HepG2 (cell line): Measurements from ENCODE around the gene CRNKL1. TPM values are rescaled to one million over a fixed set of nuclear protein-coding genes. Genes with fewer than 3 reads are reported as not detected.

Experiments
- ARID3A ChIP-seq: IDR thresholded peaks from 2 replicates; pipeline ENCODE4 v1.6.1; 2012; ENCODE audit warnings: low read depth, low read length, improper control_type of control experiment
- BRD4 ChIP-seq: sonication (generic); formaldehyde crosslinking; IDR thresholded peaks from 2 replicates; pipeline ENCODE4 v1.4.0; 2020; ENCODE audit warnings: missing genetic modification reagents
- FOXM1 ChIP-seq: sonication (generic); formaldehyde crosslinking; IDR thresholded peaks from 2 replicates; pipeline ENCODE4 v1.5.0; 2020; ENCODE audit warnings: missing genetic modification reagents
- GLI4 ChIP-seq: sonication (generic); formaldehyde crosslinking; IDR thresholded peaks from 2 replicates; pipeline ENCODE4 v1.5.1; 2020; ENCODE audit warnings: missing genetic modification reagents, mild to moderate bottlenecking, moderate library complexity, borderline replicate concordance
- HNRNPK ChIP-seq: fragments of 200-400 bp; formaldehyde crosslinking; IDR thresholded peaks from 2 replicates; pipeline ENCODE4 v1.6.1; 2018; ENCODE audit warnings: low read length, low read depth, moderate library complexity, mild to moderate bottlenecking; ENCODE audit not compliant: poor library complexity, severe bottlenecking
- HOXA7 ChIP-seq: sonication (generic); formaldehyde crosslinking; IDR thresholded peaks from 2 replicates; pipeline ENCODE4 v1.8.1; 2022; ENCODE audit warnings: mild to moderate bottlenecking, missing genetic modification reagents, moderate library complexity
- KLF6 ChIP-seq: IDR thresholded peaks from 2 replicates; pipeline ENCODE4 v1.8.0; 2016; ENCODE audit warnings: missing biosample characterization, missing genetic modification reagents
- MBD4 ChIP-seq: IDR thresholded peaks from 2 replicates; pipeline ENCODE4 v1.6.1; 2012; ENCODE audit warnings: low read length, inconsistent platforms, borderline replicate concordance
- MTF2 ChIP-seq: sonication (generic); formaldehyde crosslinking; IDR thresholded peaks from 2 replicates; pipeline ENCODE4 v1.5.0; 2020; ENCODE audit warnings: missing genetic modification reagents, borderline replicate concordance
- NR2C2 ChIP-seq: sonication (generic); formaldehyde crosslinking; IDR thresholded peaks from 2 replicates; pipeline ENCODE4 v1.4.0; 2020; ENCODE audit warnings: missing genetic modification reagents, mild to moderate bottlenecking, moderate library complexity, borderline replicate concordance
- RARG ChIP-seq: sonication (generic); formaldehyde crosslinking; IDR thresholded peaks from 2 replicates; pipeline ENCODE4 v1.4.0; 2020; ENCODE audit warnings: low read depth, mild to moderate bottlenecking, missing genetic modification reagents
- TCF7L2 ChIP-seq: IDR thresholded peaks from 2 replicates; pipeline ENCODE4 v1.6.1; 2011; ENCODE audit warnings: mild to moderate bottlenecking, low read depth, low read length, moderate library complexity
- ZBTB21 ChIP-seq: sonication (generic); formaldehyde crosslinking; IDR thresholded peaks from 2 replicates; pipeline ENCODE4 v1.4.0; 2020; ENCODE audit warnings: missing genetic modification reagents
- ZFYVE20 ChIP-seq: sonication (generic); formaldehyde crosslinking; IDR thresholded peaks from 2 replicates; pipeline ENCODE4 v1.8.0; 2023; ENCODE audit warnings: low read depth, mild to moderate bottlenecking, moderate library complexity, missing genetic modification reagents, borderline replicate concordance
- ZNF652 ChIP-seq: IDR thresholded peaks from 2 replicates; pipeline ENCODE4 v1.6.1; 2016; ENCODE audit warnings: low read depth, borderline replicate concordance
- ZNF737 ChIP-seq: sonication (generic); formaldehyde crosslinking; IDR thresholded peaks from 2 replicates; pipeline ENCODE4 v1.5.0; 2020; ENCODE audit warnings: missing genetic modification reagents, mild to moderate bottlenecking, borderline replicate concordance
- ZNF761 ChIP-seq: sonication (generic); formaldehyde crosslinking; conservative IDR thresholded peaks from 2 replicates; pipeline ENCODE4 v1.4.0; 2020; ENCODE audit warnings: mild to moderate bottlenecking, missing genetic modification reagents
- ZNF782 ChIP-seq: sonication (generic); formaldehyde crosslinking; IDR thresholded peaks from 2 replicates; pipeline ENCODE4 v1.4.0; 2020; ENCODE audit warnings: missing genetic modification reagents, mild to moderate bottlenecking, borderline replicate concordance
- ZSCAN22 ChIP-seq: sonication (generic); formaldehyde crosslinking; IDR thresholded peaks from 2 replicates; pipeline ENCODE4 v1.4.0; 2020; ENCODE audit warnings: mild to moderate bottlenecking, missing genetic modification reagents
- ZSCAN9 ChIP-seq: IDR thresholded peaks from 2 replicates; pipeline ENCODE4 v1.6.1; 2016; ENCODE audit warnings: borderline replicate concordance
- polyA plus RNA-seq, 8 experiments: library from polyadenylated mRNA; depleted of rRNA in 3 of 8; stranded (reverse) in 7 of 8; unstranded in 1 of 8; fragments of >200 nt; fragmentation: Illumina TruSeq in 4 of 8; extraction: Trizol in 4 of 8; gene quantifications; 2 replicates each; pipeline versions ENCODE4 v1.2.1 to v1.2.3, GENCODE V29; 2011 to 2016; ENCODE audit warnings: low read depth in 4 of 8, missing spikeins in 1 of 8, mixed read lengths in 1 of 8; ENCODE audit not compliant: insufficient read depth in 1 of 8
- total RNA-seq, 5 experiments: library from RNA; depleted of rRNA; stranded (reverse); fragments of >200 nt; fragmentation: Illumina TruSeq; extraction: Trizol; gene quantifications; 2 replicates each; pipeline ENCODE4 v1.2.3, GENCODE V29; 2016; ENCODE audit warnings: low read depth in 1 of 5
- TF ChIP-seq, protein P1 (sequence below): sonication (generic); formaldehyde crosslinking; IDR thresholded peaks from 2 replicates; pipeline ENCODE4 v1.4.0; 2020; ENCODE audit warnings: missing genetic modification reagents
- TF ChIP-seq, protein P2 (sequence below): sonication (generic); formaldehyde crosslinking; IDR thresholded peaks from 2 replicates; pipeline ENCODE4 v1.4.0; 2020; ENCODE audit warnings: mild to moderate bottlenecking, missing genetic modification reagents

Gene CRNKL1
- total and polyA plus RNA-seq, 2 of the 13 experiments (the other 11 are each of a cell fraction or from before 2014, with no cell fraction given), result 12.3 to 64.5 TPM

GRCh38 chr20:20010639-20011500 is 41.4 kb downstream of the CRNKL1 start (continued):
- TF ChIP-seq, protein P1, sequence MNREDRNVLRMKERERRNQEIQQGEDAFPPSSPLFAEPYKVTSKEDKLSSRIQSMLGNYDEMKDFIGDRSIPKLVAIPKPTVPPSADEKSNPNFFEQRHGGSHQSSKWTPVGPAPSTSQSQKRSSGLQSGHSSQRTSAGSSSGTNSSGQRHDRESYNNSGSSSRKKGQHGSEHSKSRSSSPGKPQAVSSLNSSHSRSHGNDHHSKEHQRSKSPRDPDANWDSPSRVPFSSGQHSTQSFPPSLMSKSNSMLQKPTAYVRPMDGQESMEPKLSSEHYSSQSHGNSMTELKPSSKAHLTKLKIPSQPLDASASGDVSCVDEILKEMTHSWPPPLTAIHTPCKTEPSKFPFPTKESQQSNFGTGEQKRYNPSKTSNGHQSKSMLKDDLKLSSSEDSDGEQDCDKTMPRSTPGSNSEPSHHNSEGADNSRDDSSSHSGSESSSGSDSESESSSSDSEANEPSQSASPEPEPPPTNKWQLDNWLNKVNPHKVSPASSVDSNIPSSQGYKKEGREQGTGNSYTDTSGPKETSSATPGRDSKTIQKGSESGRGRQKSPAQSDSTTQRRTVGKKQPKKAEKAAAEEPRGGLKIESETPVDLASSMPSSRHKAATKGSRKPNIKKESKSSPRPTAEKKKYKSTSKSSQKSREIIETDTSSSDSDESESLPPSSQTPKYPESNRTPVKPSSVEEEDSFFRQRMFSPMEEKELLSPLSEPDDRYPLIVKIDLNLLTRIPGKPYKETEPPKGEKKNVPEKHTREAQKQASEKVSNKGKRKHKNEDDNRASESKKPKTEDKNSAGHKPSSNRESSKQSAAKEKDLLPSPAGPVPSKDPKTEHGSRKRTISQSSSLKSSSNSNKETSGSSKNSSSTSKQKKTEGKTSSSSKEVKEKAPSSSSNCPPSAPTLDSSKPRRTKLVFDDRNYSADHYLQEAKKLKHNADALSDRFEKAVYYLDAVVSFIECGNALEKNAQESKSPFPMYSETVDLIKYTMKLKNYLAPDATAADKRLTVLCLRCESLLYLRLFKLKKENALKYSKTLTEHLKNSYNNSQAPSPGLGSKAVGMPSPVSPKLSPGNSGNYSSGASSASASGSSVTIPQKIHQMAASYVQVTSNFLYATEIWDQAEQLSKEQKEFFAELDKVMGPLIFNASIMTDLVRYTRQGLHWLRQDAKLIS (CRISPR knock-in tag), result no peak
- no peak for TF ChIP-seq TCF7L2
- no peak for TF ChIP-seq ZNF782 (CRISPR knock-in tag)
- TF ChIP-seq MBD4, result peak; percentile 51; the same call in 1 of the 2 replicates
- TF ChIP-seq ZNF652 (CRISPR knock-in tag), result peak; percentile 42; the same call in 1 of the 2 replicates
- TF ChIP-seq GLI4 (CRISPR knock-in tag), result no peak
- peak; percentile 57; the same call in 1 of the 2 replicates for TF ChIP-seq NR2C2 (CRISPR knock-in tag)
- no peak for TF ChIP-seq ZFYVE20
- TF ChIP-seq MTF2 (CRISPR knock-in tag), result no peak
- no peak for TF ChIP-seq ZNF761 (CRISPR knock-in tag)
- peak; percentile 81 for TF ChIP-seq ZSCAN9 (CRISPR knock-in tag)
- no peak for TF ChIP-seq HOXA7
- no peak for TF ChIP-seq ZSCAN22 (CRISPR knock-in tag)
- no peak for TF ChIP-seq ZBTB21 (CRISPR knock-in tag)
- TF ChIP-seq, protein P2, sequence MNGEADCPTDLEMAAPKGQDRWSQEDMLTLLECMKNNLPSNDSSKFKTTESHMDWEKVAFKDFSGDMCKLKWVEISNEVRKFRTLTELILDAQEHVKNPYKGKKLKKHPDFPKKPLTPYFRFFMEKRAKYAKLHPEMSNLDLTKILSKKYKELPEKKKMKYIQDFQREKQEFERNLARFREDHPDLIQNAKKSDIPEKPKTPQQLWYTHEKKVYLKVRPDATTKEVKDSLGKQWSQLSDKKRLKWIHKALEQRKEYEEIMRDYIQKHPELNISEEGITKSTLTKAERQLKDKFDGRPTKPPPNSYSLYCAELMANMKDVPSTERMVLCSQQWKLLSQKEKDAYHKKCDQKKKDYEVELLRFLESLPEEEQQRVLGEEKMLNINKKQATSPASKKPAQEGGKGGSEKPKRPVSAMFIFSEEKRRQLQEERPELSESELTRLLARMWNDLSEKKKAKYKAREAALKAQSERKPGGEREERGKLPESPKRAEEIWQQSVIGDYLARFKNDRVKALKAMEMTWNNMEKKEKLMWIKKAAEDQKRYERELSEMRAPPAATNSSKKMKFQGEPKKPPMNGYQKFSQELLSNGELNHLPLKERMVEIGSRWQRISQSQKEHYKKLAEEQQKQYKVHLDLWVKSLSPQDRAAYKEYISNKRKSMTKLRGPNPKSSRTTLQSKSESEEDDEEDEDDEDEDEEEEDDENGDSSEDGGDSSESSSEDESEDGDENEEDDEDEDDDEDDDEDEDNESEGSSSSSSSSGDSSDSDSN, result no peak
- peak; percentile 93 for TF ChIP-seq ARID3A
- TF ChIP-seq RARG (CRISPR knock-in tag), result no peak
- TF ChIP-seq ZNF737 (CRISPR knock-in tag), result no peak
- no peak for TF ChIP-seq BRD4 (CRISPR knock-in tag)
- TF ChIP-seq HNRNPK, result peak; percentile 16
- TF ChIP-seq FOXM1 (CRISPR knock-in tag), result no peak
- peak; percentile 27; the same call in 1 of the 2 replicates for TF ChIP-seq KLF6
